Ramos (cell line): ENCODE data around the gene SPACDR.
"Not testable (repeated sequence)": the region's sequence is repeated elsewhere in the genome, so short reads cannot be mapped to it uniquely, and the experiment has no call there.

ENCODE experiments used
- in situ Hi-C: fragments of 300-500 bp; cut with MboI; formaldehyde crosslinking; loops from one replicate; pipeline ENCODE4 v1.14.3; 2022; ENCODE audit warnings: low sequenced_read_pairs; ENCODE audit not compliant: unreplicated experiment

Gene SPACDR

DNA sequence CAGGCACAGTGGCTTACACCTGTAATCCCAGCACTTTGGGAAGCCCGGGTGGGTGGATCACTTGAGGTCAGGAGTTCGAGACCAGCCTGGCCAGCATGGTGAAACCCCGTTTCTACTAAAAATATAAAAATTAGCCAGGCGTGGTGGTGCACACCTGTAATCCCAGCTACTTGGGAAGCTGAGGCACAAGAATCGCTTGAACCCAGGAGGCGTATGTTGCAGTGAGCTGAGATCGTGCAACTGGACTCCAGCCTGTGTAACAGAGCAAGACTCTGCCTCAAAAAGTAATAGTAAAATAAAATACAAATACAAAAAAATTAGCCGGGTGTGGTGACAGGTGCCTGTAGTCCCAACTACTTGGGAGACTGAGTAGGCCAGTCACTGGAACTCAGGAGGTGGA lies 25.3 kb downstream of the SPACDR start:
- in situ Hi-C loops = not testable (repeated sequence)

DNA sequence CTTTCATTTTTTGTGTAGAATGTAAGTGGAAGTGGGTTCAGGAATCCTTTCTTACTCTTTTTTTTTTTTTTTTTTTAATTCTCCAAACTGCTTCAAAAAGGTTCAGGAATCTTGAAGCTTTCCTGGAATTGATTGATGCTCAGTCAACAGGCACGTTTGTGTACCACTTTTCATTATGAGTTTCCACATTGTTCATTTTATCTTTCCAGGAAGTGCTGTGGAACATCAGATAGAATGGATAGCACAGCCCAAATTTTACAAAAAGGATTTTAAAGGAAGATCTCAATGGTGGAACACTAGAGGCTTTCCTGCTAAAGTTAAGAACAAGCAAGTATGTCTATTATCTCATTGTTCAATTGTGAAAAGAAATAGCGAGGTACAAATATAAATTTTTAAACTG lies 25.9 kb downstream of the SPACDR start:
- in situ Hi-C loops = no loop called here

DNA sequence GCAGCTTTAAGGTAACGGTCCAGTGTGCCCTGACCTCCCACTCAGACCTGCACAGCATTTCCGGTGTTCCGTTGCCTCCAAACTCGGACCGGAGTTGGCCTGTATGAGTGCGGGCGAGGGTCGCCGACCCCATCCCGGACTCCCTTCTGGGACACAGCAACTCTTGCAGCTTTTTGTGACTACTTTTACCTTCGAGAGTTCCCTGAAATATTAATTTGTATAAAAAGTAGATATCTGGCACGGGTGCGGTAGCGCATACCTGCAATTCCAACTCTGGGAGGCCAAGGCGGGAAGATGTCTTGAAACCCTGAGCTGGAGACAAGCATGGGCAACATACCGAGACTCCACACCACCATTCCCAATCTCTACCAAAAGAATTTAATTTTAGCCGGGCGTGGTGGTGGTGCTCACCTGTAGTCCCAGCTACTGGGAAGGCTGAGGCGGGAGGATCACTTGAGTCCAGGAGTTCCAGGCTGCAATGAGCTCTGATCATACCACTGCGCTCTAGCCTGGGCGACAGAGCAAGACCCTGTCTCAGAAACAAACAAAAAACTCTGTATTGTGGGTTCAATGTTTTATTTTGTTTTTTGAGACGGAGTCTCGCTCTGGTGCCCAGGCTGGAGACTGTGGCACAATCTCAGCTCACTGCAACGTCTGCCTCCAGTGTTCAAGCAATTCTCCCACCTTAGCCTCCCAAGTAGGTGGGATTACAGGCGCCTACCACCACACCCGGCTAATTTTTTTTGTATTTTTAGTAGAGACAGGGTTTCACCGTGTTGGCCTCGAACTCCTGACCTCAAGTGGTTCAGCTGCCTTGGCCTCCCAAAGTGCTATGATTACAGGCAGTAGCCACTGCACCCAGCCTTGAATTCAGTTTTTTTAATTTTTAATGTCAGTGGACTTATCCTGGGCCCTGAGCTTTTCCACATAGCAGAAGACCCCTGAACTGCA lies 26.6 kb downstream of the SPACDR start:
- in situ Hi-C loops = no loop called here

DNA sequence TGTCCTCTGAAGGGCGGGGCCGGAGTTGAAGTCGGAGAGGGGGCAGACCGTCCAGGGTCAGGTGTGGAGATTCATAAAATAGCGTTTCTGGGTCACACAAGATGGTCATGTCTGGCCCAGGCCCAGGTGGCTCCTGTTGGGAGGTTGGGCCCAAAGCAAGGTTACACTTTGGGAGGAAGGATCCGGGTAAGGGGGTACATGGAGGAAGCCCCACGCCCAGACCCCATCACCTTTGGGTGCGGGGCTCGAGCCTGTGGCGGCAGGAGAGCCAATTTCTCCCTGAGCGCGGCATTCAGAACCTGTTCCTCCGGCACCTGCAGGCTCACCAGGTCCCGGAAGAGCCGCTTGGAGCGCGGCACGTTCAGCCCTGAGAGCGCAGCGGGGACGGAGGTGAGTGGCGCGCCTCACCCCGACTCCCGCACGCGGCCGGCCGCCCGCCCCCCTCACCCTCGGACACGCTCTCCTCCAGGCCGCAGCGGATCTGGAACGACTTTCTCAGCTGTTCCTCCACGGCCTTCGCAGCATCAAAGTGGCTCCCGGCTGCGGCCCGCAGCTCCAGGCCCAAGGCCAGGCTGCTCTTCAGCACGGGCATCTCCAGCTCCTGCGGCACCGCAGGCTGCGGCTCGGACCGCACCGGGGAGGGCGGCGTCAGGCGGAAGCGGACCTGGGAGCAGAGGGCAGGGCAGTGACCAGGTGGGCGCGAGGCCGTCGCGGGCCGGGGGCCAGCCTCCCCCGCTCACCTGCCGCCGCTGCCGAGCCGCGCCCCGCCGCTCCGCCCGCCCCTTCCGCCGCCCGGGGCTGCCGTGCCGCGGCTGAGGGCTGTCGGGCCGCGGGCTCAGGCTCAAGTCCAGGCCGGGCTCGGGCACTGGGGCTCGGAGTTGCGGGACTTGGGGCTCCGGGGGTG lies 28.4 kb downstream of the SPACDR start:
- in situ Hi-C loops = no loop called here

DNA sequence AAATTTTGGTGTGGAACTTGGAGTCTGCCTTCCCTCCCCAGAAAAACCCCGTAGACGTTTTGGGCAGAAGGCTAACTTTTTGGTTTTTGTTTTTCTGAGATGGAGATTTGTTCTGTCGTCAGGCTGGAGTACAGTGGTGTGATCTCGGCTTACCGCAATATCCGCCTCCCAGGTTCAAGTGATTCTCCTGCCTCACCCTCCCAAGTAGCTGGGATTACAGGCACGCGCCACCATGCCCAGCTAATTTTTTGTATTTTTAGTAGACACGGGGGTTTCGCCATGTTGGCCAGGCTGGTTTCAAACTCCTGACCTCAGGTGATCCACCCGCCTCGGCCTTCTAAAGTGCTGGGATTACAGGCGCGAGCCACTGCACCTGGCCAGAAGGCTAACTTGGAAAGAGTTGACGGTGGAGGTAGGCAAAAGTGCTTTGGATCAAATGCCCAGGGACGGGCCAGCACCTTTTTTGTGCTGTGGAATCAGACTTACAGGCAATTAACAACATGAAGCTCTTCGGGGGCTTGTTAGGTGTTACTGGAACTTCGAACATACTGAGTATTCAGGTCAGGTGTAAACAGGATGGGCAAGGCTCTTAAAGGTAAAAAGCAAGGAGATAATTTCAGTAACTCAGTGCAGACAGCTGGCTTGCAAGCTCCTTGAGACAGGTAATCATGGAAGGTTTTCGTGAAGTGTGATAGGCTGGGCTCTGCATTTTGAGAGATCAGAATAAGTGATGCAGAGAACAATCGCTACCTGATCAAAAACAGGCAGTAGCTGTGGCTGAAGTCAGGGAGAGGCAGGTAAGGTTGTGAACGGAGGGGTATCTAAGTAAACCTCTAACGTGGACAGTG lies 29.5 kb downstream of the SPACDR start:
- in situ Hi-C loops = no loop called here

DNA sequence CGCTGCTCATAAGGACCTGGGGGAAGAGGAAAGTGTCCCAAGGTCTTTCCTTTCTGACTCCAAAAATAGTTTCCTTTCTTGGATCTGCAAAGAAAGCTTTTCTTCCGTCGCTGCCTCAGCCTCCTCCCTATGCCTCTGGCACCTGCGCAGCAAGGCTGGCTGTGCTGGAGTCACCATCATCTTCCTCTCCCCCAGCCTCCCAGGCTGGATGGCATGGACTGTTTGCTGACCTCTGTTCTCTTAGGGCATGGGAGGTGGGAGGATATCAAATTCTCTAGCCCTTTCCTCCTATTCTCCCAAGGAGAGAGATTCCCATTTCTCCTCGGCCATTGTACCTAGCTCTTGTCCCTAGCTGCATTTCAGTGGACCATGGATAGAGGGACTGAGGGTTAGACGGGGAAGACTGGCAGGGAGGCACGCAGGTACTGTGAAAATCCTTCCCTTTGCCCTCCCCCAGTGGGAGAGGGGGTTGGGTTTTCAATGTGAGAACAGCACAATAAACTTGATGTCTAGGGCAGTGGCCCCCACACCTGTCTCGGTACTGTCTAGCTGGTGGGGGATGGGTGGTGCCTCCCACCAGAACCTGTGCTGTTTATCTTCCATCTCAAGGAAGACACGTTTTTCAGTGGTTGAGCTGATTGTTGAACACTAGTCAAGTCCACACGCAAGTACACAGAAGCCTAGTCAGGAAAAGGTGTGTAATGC lies 30.3 kb downstream of the SPACDR start:
- in situ Hi-C loops = no loop called here

DNA sequence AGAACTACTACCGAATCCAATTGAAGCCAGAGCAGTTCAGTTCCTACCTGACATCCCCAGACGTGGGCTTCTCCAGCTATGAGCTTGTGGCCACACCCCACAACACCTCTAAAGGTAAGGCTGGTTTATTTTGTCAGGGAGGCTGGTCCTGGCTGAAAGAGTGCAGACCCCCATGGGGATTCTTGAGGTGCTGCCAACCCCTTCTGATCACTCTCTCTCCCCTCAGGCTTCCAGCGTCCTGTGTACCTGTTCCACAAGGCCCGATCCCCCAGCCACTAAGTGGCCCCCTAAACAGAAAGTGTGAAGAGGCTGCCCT lies 30.8 kb downstream of the SPACDR start:
- in situ Hi-C loops = no loop called here

DNA sequence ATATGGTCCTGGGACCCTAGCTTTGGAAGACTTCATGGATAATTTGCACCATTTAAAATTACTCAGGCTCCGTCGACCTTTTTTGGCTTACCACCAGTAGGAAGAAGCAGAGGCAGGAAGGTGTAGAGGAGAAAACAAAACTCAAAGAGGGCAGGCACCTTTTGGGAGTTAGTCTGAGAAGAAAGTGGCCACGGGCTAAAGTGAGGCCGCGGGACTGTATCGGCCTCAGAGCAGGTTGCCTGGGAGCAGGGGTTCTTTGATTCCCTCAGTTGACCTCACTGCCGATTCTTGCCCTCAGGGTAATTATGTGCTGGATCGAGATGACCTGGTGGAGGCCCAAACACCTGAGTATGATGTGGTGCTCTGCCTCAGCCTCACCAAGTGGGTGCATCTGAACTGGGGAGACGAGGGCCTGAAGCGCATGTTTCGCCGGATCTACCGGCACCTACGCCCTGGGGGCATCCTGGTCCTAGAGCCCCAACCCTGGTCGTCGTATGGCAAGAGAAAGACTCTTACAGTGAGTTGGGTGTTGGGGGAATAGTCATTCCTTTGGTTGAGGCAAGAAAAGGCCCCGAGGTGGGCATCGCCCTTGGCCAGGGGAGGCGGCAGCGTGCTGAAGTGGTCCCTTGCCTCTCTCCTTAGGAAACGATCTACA lies 31.3 kb downstream of the SPACDR start:
- in situ Hi-C loops = no loop called here

DNA sequence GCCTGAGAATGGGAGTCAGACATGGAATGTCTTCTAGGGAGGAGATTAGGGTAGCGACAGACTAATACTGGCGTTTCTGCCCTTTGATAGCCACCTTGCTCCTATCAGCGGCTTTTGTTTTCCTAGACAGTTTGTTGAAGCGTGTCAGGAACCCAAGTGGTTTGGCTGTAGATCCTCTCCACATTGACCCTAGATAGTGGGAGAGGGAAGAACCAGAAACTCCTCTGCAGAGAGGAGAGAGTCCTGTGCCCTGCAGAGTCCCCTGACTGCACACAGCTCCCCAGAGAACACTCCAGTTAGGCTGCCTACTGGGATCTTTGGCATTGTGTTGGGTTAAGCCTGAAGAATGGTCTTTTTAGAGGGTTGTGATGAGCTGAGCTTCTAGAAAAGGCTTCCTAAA lies 32.0 kb downstream of the SPACDR start:
- in situ Hi-C loops = no loop called here

DNA sequence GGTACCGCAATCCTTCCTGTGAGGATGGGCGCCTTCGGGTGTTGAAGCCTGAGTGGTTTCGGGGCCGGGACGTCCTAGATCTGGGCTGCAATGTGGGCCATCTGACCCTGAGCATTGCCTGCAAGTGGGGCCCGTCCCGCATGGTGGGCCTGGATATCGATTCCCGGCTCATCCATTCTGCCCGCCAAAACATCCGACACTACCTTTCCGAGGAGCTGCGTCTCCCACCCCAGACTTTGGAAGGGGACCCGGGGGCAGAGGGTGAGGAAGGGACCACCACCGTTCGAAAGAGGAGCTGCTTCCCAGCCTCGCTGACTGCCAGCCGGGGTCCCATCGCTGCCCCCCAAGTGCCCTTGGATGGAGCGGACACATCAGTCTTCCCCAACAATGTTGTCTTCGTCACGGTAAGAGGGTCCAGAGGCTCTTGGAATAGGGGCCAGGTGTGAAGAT lies 32.7 kb downstream of the SPACDR start:
- in situ Hi-C loops = no loop called here

DNA sequence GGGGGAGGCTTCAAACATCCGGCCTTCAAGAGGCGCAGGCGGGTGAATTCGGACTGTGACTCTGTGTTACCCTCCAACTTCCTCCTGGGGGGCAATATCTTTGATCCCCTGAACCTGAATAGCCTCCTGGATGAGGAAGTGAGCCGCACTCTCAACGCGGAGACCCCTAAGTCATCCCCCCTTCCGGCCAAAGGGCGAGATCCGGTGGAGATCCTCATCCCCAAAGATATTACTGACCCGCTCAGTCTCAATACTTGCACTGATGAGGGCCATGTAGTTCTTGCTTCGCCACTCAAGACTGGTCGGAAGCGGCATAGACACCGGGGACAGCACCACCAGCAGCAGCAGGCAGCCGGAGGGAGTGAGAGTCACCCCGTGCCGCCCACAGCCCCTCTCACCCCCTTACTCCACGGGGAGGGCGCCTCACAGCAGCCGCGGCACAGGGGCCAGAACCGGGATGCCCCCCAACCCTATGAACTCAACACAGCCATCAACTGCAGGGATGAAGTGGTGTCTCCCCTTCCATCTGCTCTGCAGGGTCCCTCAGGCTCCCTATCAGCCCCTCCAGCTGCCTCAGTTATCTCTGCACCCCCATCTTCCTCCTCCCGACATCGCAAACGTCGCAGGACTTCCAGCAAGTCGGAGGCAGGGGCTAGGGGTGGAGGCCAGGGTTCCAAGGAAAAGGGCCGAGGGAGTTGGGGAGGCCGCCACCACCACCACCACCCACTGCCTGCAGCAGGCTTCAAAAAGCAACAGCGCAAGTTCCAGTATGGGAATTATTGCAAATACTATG lies 33.4 kb downstream of the SPACDR start:
- in situ Hi-C loops = no loop called here

DNA sequence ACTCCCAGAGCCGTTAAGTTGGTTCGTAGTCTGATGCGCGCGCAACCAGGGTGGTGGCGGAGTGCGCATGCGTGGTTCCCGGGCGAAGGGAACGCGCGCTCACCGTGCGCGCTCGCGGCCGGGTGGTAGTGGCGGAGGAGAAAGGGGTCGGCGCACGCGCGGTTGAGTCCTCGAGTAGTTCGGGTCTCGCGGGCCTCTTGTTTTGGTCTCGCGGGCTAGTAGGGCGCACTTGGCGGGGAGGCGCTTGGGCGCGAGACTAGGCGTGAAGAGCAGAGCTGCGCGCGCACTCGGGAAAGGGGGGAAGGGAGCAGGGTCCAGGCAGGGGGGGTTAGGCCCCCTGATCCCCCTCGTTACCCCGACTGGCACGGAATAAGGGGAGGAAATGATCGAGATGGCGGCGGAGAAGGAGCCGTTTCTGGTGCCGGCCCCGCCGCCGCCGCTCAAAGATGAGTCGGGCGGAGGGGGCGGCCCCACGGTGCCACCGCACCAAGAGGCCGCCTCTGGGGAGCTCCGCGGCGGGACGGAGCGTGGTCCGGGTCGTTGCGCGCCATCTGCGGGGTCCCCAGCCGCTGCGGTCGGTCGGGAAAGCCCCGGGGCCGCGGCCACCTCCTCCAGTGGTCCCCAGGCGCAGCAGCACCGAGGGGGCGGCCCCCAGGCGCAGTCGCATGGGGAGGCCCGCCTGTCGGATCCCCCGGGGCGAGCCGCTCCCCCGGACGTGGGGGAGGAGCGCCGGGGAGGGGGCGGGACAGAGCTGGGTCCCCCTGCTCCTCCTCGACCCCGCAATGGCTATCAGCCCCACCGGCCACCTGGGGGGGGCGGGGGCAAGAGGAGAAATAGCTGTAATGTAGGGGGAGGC lies 34.2 kb downstream of the SPACDR start, which contains the start of gene MEPCE:
MEPCE (plus strand) TSS at position 195 of the 856 bp plus-strand sequence; CDS start at position 383, 188 bp downstream.
- in situ Hi-C loops = no loop called here

DNA sequence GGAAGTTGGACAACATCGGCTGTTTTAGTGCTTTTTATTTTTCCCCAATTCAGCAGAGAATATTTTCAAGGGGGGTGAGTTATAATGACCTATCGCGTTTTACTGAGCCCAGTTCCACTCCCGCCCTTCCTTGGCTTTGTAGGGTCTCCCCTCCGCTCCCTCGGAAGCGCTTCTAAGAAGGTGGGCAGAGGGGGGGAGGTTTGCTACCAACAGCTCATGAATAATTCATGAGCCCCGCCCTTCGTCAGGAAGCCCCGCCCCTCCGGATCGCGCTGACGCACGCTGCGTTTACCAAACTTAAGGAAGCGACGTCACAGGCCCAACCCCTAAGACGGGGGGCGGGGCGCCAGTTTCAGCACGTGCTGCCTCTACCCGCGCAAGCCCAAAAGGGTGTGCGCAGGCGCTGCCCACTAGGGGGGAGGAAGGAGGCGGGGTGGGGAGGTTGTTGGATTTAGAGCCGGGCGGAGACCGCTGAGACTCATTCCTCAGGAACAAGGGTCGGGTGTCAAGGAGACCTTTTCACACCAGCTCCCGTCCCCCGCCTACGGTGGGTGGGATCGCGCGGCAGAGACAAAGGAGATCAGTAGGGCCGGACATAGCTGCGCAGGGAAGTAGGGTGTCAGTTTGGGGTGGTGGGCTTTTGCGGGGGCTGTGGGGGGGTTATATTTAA lies 35.0 kb downstream of the SPACDR start:
- in situ Hi-C loops = no loop called here

DNA sequence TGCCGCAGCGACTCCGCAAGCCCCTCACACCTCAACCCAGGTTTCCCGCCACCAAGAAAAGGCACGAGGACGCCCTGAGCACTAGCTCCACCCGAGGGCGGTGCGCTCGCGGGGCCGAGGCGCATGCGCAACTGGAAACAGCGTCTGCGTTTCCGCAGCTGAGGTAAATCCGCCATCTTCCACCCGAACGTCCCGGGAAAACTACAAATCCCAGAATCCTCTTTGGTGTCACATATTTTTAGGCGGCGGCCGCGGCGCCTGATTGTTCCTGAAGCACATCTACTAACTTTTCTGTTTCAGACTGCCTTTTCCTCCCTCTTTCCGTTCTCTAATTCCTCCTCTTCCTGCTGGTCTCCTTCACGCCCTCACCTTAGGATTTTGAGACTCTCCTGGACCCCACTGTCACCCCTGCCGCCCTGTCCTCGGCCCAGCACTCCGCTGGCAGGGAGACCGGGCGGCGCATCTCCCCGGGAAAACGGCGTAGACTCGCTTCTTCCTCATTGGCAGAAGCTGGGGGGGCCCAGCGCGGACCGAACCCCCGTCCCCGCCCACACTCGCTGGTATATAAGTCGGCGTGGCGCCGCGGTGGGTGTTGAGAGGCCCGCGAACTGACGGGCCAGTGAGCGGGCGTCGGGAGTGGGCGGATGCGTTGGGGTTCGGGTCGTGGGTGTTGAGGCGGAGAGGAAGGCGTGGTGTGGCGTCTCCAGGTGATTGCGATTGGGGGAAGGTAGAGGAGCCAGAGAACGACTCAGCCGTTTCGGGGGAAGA lies 35.7 kb downstream of the SPACDR start, which contains the start of gene ZCWPW1:
ZCWPW1 (minus strand) TSS at position 505 of the 768 bp plus-strand sequence. CDS start 8,054 bp downstream, outside the sequence.
- in situ Hi-C loops = no loop called here

DNA sequence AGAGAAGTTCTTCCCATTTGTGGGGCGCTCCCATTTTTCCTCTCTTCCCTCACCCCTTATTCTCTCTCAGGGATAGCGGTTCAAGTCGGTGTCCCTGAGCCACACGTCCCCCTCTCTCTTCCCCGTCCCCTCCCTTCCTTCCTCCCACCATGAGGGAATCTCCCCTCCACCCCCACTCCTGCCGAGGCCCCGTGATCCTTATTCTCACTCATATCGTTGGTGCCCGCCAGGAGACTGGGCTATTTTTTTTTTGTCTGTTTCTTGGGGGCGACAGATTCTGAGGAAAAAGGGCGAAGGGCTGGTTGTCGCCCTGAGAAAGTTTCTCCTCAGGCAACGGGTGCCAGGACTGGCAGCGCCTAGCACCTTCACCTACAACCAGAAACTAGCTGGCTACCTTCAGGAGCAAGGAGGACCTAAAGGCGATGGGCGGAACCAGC lies 36.3 kb downstream of the SPACDR start:
- in situ Hi-C loops = no loop called here

DNA sequence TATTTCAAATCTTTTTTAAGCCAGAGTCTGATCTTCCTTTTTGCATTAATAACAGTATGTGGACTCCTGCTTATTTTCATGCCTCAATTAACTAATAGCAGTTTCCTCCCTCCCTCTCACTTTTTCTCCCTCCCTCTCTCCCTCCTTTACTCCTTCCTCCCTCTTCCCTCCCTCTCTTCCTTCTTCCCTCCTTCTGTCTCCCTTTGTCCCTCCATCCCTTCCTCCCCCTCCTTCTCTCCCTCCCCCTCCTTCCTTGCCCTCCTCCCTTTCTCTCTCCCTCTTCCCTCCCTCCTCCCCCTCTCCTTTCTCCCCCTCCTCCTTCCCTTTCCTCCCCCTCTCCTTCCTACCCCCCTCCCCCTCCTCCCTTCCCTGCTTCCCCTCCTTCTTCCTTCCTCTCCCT lies 37.5 kb downstream of the SPACDR start:
- in situ Hi-C loops = no loop called here
